Memory B cell (primary cell): ENCODE results near the gene ATP11A.

Experiments
- ATAC-seq: fragments of 150-1000 bp; cut with Tn5 transposase; 2 replicates; pipeline ENCODE4 v1.10.0; 2021; ENCODE audit warnings: low read depth, mild to moderate bottlenecking, moderate library complexity
- DNase-seq, 2 donors: peaks; one replicate each; pipeline ENCODE4 v3.0.0; 2022; ENCODE audit warnings: low spot score in 2 of 2
- H3K27ac Mint-ChIP-seq: one replicate; pipeline ENCODE4 v1.8.0; 2022; ENCODE audit warnings: mild to moderate bottlenecking, moderate library complexity, mixed read lengths
- H3K27me3 Mint-ChIP-seq: one replicate; pipeline ENCODE4 v1.8.0; 2022; ENCODE audit warnings: mixed read lengths
- H3K36me3 Mint-ChIP-seq: one replicate; pipeline ENCODE4 v1.8.0; 2022; ENCODE audit warnings: mild to moderate bottlenecking, mixed read lengths
- H3K4me1 Mint-ChIP-seq: one replicate; pipeline ENCODE4 v1.8.0; 2022; ENCODE audit warnings: mixed read lengths
- H3K4me3 Mint-ChIP-seq: one replicate; pipeline ENCODE4 v1.8.0; 2022; ENCODE audit warnings: mild to moderate bottlenecking, moderate library complexity, mixed read lengths
- H3K9me3 Mint-ChIP-seq: one replicate; pipeline ENCODE4 v1.8.0; 2022; ENCODE audit warnings: mixed read lengths

The ATP11A gene

DNA sequence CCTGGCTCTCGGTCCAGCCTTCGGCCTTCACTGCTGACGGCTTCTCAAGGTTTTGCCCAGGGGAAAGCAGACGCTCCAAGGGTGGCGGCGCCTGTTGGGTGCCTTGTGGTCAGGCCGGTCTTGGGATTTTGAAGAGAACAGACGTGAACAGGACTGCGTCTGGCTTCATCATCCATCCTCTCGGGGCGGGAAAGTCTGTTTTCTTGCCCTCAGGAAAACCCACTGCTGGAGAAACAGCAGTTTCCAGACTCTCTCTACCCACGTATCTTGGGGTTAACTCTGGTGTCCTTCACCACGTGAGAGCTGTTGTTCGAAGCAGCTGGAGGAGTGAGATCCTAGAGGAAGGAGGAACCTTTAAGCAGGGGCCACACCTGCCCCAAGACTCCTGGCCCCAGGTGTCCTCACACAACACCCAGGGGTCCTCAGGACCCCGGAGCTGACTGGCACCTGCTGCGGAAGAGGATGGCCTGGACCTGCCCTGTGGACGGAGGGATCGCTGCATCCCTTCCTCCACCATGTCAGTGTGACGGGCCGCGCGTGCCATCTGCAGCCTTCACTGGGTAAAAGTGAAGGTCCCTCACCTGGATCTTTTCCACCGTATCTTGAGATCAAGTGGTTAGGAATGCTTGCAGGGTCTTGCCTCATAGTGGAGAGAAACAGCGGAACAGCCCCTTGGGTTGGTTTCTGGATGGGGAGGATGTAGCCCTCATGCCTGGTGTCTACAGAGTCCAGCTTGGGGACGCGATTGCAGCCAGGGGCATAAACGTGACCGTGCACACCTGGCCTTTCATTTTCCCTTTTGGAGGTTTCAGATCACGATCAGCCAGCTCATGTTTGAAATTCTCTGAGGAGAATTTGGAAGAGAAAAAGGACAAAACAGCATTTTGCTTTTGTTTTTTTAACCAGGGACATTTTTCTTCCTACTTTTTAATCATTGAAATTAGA lies 209.7 kb downstream of the ATP11A start:
- Mint-ChIP-seq H3K9me3 (no peaks in the 10 kb centered on the region), H3K4me3 (no peak overlapping the region), H3K36me3 (no peaks in the 10 kb centered on the region), H3K27me3 (peaks cover 6% of the 10 kb centered on the region), H3K27ac (peak overlapping the region; percentile 1), H3K4me1 (peaks cover 3% of the 10 kb centered on the region)
- DNase-seq (no peak), ATAC-seq (no peak)

GRCh38 chr13:112900226-112900600 lies 210.4 kb downstream of the ATP11A start:
- Mint-ChIP-seq H3K36me3 (peaks cover 4% of the 10 kb centered on the region), H3K4me1 (peaks cover 2% of the 10 kb centered on the region), H3K27me3 (peaks cover 5% of the 10 kb centered on the region), H3K27ac (peak overlapping the region; percentile 1), H3K9me3 (peaks cover 4% of the 10 kb centered on the region), H3K4me3 (no peak overlapping the region)
- ATAC-seq: no peak
- DNase-seq: no peak

GRCh38 chr13:112900691-112901091 lies 210.9 kb downstream of the ATP11A start:
- peaks cover 4% of the 10 kb centered on the region for H3K27me3 Mint-ChIP-seq
- DNase-seq (no peak), ATAC-seq (no peak)
- H3K27ac Mint-ChIP-seq: no peak overlapping the region
- no peak overlapping the region for H3K4me3 Mint-ChIP-seq
- peaks cover 5% of the 10 kb centered on the region for H3K36me3 Mint-ChIP-seq
- no peaks in the 10 kb centered on the region for H3K4me1 Mint-ChIP-seq
- peaks cover 5% of the 10 kb centered on the region for H3K9me3 Mint-ChIP-seq

GRCh38 chr13:112902101-112902651 lies 212.3 kb downstream of the ATP11A start:
- DNase-seq: no peak
- peaks cover under 1% of the 10 kb centered on the region for H3K4me1 Mint-ChIP-seq
- H3K4me3 Mint-ChIP-seq: no peak overlapping the region
- H3K27me3 Mint-ChIP-seq: peaks cover 4% of the 10 kb centered on the region
- H3K27ac Mint-ChIP-seq: no peak overlapping the region
- peaks cover 5% of the 10 kb centered on the region for H3K9me3 Mint-ChIP-seq
- H3K36me3 Mint-ChIP-seq: peaks cover 9% of the 10 kb centered on the region
- no peak for ATAC-seq

GRCh38 chr13:112902669-112903068 lies 212.8 kb downstream of the ATP11A start:
- peaks cover 2% of the 10 kb centered on the region for H3K4me1 Mint-ChIP-seq
- no peak for DNase-seq

DNA sequence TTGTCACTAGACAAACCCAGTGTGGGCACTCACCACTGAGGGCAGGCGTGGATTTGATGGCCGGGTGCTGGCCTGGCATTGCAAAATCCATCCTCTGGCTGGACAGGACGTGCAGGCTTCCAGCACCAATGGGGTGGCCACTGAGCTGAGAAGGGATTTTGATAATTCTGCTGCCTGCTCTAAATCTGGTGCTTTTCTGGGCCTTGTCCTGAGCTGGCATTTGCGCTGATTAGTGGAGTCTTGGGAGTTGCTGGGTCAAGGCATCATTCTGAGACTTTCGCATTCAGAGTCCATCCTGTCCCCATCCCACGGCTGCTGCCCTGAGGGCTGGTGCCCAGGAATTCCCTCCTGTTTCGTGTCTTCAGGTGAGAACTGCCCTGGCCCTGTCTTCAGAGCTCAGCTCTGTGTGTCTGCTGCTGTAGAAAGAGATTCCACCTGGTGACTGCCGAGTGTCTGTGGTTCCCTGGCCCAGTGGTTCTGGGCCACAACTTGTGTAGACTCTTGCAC lies 213.3 kb downstream of the ATP11A start:
- H3K9me3 Mint-ChIP-seq: peaks cover 5% of the 10 kb centered on the region
- DNase-seq: no peak
- peaks cover 2% of the 10 kb centered on the region for H3K4me1 Mint-ChIP-seq
- H3K36me3 Mint-ChIP-seq: peaks cover 9% of the 10 kb centered on the region
- no peak overlapping the region for H3K27ac Mint-ChIP-seq
- no peak for ATAC-seq
- H3K27me3 Mint-ChIP-seq: peaks cover 4% of the 10 kb centered on the region
- no peak overlapping the region for H3K4me3 Mint-ChIP-seq

More at GRCh38 chr13:112902669-112903068, 212.8 kb downstream of the ATP11A start:
- peaks cover 4% of the 10 kb centered on the region for H3K27me3 Mint-ChIP-seq
- no peak overlapping the region for H3K27ac Mint-ChIP-seq
- peaks cover 5% of the 10 kb centered on the region for H3K9me3 Mint-ChIP-seq
- no peak for ATAC-seq
- H3K36me3 Mint-ChIP-seq: peaks cover 9% of the 10 kb centered on the region
- H3K4me3 Mint-ChIP-seq: no peak overlapping the region

GRCh38 chr13:112903606-112904195 lies 213.9 kb downstream of the ATP11A start:
- no peak for ATAC-seq
- Mint-ChIP-seq H3K36me3 (peaks cover 9% of the 10 kb centered on the region), H3K27me3 (peaks cover 4% of the 10 kb centered on the region), H3K9me3 (peaks cover 5% of the 10 kb centered on the region), H3K4me3 (no peak overlapping the region), H3K27ac (no peak overlapping the region), H3K4me1 (peaks cover 5% of the 10 kb centered on the region)
- DNase-seq: no peak

DNA sequence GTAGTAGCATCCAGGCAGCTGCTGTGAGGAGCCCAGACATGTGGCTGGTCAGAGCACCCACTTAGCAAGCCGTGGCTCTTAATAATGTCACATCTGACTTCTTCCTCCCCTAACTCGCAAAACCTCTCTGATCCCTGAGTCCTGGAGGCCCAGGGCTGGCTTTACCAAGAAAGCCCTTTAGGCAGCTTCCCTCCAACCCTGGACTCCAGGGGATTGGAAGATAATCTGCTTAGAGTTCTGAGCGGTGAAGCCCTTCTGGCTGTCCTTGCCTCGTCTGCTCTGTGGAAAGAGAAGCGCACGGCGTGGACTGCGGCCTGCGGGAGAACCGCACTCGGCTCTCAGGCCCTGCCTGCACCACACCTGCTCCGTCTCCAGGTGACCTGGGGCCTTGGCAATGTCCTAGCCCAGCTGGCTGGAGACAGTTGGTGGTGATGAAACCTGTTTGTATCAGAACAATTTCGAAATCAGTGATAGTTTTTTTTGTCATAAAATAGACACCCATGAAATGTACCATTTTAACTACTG lies 214.7 kb downstream of the ATP11A start:
- H3K27me3 Mint-ChIP-seq: peaks cover 5% of the 10 kb centered on the region
- H3K9me3 Mint-ChIP-seq: peaks cover 5% of the 10 kb centered on the region
- peaks cover 5% of the 10 kb centered on the region for H3K4me1 Mint-ChIP-seq
- peaks cover 9% of the 10 kb centered on the region for H3K36me3 Mint-ChIP-seq
- ATAC-seq (no peak), DNase-seq (no peak)
- H3K4me3 Mint-ChIP-seq: no peak overlapping the region
- no peak overlapping the region for H3K27ac Mint-ChIP-seq

GRCh38 chr13:112905086-112905485 lies 215.2 kb downstream of the ATP11A start:
- Mint-ChIP-seq H3K4me1 (peaks cover 5% of the 10 kb centered on the region), H3K27ac (no peak overlapping the region), H3K36me3 (peaks cover 9% of the 10 kb centered on the region), H3K27me3 (peaks cover 5% of the 10 kb centered on the region), H3K9me3 (peaks cover 5% of the 10 kb centered on the region), H3K4me3 (no peak overlapping the region)
- DNase-seq: no peak
- ATAC-seq: no peak

DNA sequence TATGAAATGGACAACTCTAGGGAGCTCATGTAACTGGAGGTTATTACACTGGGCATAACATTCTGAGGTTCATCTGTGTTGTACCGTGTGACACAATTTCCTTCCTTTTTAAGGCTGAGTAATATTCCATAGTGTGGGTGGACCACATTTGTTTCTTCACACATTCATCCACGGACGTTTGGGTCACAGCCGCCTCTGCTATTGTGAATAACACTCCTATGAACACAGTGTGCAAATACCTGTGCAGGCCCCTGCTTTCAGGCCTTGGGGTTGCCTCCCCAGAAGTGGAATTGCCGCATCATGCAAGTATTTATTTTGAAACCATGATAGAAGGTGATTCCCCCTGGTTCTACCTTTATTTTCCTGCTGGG lies 215.8 kb downstream of the ATP11A start:
- peaks cover 5% of the 10 kb centered on the region for H3K4me1 Mint-ChIP-seq

DNA sequence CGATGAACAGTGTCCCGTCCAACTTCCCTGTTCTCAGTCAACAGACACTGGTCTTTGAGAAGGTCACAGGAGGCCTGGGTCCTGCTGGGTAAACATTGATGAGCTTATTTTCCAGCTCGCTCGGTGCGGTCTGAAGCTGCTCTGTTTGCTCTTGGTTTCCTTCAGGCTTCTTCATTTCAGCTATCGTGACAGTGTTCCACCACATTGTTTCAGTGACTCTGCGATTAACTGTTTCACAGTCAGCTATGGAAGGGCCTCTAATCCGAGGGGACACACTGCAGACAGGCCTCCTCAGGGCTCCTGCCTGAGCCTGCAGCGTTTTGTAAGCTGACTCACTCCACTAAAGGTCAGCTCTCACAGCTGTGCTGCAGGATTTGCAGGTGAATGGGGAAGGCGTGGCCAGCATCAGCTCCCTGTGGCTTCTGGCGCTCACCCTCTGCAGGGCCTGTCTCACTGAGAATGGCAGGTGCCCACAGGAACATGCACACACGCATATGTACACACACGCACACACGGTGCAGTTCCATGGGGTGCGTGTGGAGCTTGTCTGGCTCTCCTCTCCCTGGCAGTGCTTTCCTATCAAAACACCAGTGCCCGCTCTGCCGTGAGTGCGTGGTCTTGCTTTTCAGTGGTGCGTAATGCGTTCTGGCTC lies 216.3 kb downstream of the ATP11A start:
- Mint-ChIP-seq H3K27ac (no peak overlapping the region), H3K36me3 (peaks cover 9% of the 10 kb centered on the region), H3K9me3 (peaks cover 5% of the 10 kb centered on the region), H3K4me3 (no peak overlapping the region), H3K27me3 (peaks cover 1% of the 10 kb centered on the region), H3K4me1 (peaks cover 5% of the 10 kb centered on the region)
- no peak for DNase-seq
- no peak for ATAC-seq

More for the DNA sequence above, 215.8 kb downstream of the ATP11A start:
- Mint-ChIP-seq H3K9me3 (peaks cover 5% of the 10 kb centered on the region), H3K27me3 (peaks cover 3% of the 10 kb centered on the region), H3K4me3 (no peak overlapping the region), H3K27ac (no peak overlapping the region), H3K36me3 (peaks cover 9% of the 10 kb centered on the region)
- DNase-seq (no peak), ATAC-seq (no peak)

GRCh38 chr13:112907286-112907685 lies 217.4 kb downstream of the ATP11A start:
- Mint-ChIP-seq H3K27me3 (peaks cover 3% of the 10 kb centered on the region), H3K36me3 (peaks cover 10% of the 10 kb centered on the region), H3K9me3 (peaks cover 5% of the 10 kb centered on the region), H3K27ac (no peak overlapping the region), H3K4me1 (peaks cover 5% of the 10 kb centered on the region), H3K4me3 (no peak overlapping the region)
- DNase-seq (no peak), ATAC-seq (no peak)

- H3K27me3 Mint-ChIP-seq: peaks cover 3% of the 10 kb centered on the region
- peaks cover 10% of the 10 kb centered on the region for H3K36me3 Mint-ChIP-seq
- H3K9me3 Mint-ChIP-seq: peaks cover 5% of the 10 kb centered on the region
- H3K27ac Mint-ChIP-seq: no peak overlapping the region
- H3K4me3 Mint-ChIP-seq: no peak overlapping the region
- DNase-seq (no peak), ATAC-seq (no peak)
- H3K4me1 Mint-ChIP-seq: peaks cover 5% of the 10 kb centered on the region
Observed at GRCh38 chr13:112907871-112908331, 218.1 kb downstream of the ATP11A start.
